HL-60/S4 treated with retinoic acid at 250 ng/mL for 4 days and 3 days (cell line): ENCODE measurements around the gene CIAO3.
"Not testable (repeated sequence)": the region's sequence is repeated elsewhere in the genome, so short reads cannot be mapped to it uniquely, and the experiment has no call there.

Experiments used
- in situ Hi-C: fragments of 300-500 bp; cut with MboI; formaldehyde crosslinking; loops from 2 replicates; pipeline ENCODE4 v1.7.0; 2022; ENCODE audit warnings: low sequenced_read_pairs

CIAO3 gene

GRCh38 chr16:776298-776697 lies 35.5 kb upstream of the CIAO3 start:
- in situ Hi-C loops: not testable (repeated sequence)

- in situ Hi-C loops: no loop called here
Observed at GRCh38 chr16:775236-775796, 34.5 kb upstream of the CIAO3 start.

- in situ Hi-C loops: no loop called here
Observed at GRCh38 chr16:774086-775001, 33.5 kb upstream of the CIAO3 start.

GRCh38 chr16:772959-773358 lies 32.2 kb upstream of the CIAO3 start:
- in situ Hi-C loops: no loop called here

- in situ Hi-C loops: no loop called here
Observed at GRCh38 chr16:770411-770810, 29.6 kb upstream of the CIAO3 start.

- in situ Hi-C loops: no loop called here
Observed at GRCh38 chr16:769934-770333, 29.1 kb upstream of the CIAO3 start.

GRCh38 chr16:769184-769784 lies 28.5 kb upstream of the CIAO3 start:
- in situ Hi-C loops: no loop called here

- in situ Hi-C loops: no loop called here
Observed at GRCh38 chr16:768428-768827, 27.6 kb upstream of the CIAO3 start.

- in situ Hi-C loops: no loop called here
Observed at GRCh38 chr16:767743-768235, 27.0 kb upstream of the CIAO3 start.

GRCh38 chr16:766820-767640 lies 26.2 kb upstream of the CIAO3 start:
- in situ Hi-C loops: no loop called here

GRCh38 chr16:766008-766819 lies 25.4 kb upstream of the CIAO3 start:
- in situ Hi-C loops: no loop called here

- in situ Hi-C loops: no loop called here
Observed at GRCh38 chr16:765488-765865, 24.7 kb upstream of the CIAO3 start.

GRCh38 chr16:764848-765487 lies 24.2 kb upstream of the CIAO3 start:
- in situ Hi-C loops: no loop called here

- in situ Hi-C loops: no loop called here
Observed at GRCh38 chr16:764184-764750, 23.5 kb upstream of the CIAO3 start.

- in situ Hi-C loops: no loop called here
Observed at GRCh38 chr16:763369-764183, 22.8 kb upstream of the CIAO3 start.

GRCh38 chr16:762595-763268 lies 21.9 kb upstream of the CIAO3 start:
- in situ Hi-C loops: no loop called here

- in situ Hi-C loops: no loop called here
Observed at GRCh38 chr16:761625-762513, 21.1 kb upstream of the CIAO3 start.
